HG03045 (cell line): ENCODE results near the gene EP400.

Source experiments
- ATAC-seq: cut with Tn5 transposase; IDR thresholded peaks from one replicate; pipeline ENCODE4 v1.9.1; 2021; ENCODE audit warnings: mild to moderate bottlenecking, moderate library complexity; ENCODE audit not compliant: unreplicated experiment

EP400 gene

DNA sequence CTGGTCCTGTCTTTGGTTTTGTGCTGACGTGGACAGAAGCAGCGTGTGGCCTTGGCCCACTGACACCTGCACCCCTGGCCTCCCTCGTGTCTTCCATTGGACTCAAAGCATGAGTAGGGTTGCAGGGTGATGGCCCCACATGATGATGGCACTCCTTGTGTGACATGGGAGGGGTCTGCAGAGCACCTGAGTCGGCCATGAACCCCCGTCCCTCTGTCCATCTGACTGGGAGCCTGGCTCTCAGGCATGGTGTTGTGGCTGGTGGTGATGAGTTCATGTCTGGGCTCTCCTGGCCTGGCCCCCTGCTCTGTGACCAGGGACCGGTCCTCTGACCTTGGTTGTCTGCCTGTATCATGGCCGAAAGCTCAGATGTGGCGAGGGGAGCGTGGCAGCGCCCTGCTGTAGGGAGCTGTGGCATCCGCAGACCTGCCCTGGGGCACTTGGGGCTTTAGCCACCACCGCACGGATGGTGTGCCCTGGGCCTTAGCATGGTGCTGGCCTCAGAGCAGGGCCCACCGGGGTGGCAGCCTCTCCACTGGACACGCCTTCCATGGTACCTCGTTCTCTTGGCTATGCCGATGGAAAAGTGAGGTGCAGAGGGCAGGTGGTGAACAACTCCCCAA, 38.6 kb upstream of the EP400 start:
- no peak for ATAC-seq

DNA sequence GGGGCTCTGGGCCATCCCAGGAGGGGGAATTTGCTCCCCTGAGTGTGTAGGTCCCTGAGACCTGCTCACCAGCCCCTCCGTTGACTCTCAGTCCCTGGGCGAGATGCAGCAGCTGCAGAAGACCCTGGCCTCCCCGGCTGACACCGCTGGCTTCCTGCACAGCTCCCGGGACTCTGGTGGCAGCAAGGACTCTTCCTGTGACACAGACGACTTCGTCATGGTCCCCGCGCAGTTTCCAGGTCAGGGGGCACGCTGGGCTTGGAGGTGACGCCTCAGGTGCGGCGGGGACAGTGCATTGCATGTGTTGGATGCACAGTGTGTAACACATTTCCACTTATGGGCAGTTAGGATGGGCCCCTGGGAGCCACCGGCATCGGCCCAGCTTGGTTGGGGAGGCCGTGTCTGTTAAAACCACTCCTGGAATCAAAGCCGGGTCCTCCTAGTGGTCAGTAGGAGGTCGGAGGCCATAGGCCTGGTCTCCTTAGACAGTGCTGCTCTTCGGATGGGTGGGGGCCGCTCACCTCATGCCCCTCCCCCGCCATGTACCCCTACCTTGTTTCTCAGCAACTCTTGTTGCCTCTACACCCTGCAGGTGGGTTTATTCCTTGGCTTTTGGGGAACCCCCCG, 37.8 kb upstream of the EP400 start:
- no peak for ATAC-seq

DNA sequence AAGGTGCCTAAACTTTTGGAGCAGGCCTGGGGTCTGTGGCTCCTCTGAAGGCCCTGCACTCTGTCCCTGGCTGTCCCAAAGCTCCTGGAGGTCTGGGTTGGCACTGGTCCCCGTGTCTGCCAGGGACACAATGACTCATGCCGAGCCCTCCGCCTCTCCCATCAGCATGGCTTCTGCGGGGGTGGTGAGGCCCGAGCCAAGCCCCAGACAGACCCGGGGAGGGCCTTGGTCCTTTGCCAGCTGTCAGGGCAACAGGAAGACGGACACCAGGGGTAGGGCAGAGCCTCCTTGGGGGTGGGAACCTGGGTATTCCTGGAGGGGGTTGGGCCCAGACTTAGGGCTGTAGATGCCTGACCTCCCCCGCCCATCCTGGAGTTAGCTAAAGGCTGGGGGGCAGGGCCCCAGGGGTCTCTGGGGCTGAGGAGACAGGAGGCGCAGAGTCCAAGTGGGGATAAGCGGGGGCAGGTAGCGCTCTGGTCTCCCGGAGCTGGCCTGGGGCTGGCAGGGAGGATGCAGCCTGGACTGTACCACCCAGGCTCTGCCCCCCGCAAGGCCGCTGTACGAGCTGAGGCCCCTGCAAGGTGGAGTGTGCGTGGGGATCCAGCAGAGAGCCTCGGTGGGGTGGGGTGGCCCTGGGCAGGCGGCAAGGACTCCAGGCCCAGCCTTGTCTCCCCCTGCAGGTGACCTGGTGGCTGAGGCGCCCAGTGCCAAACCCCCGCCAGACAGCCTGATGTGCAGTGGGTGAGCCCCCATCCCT, 37.0 kb upstream of the EP400 start:
- ATAC-seq: no peak

DNA sequence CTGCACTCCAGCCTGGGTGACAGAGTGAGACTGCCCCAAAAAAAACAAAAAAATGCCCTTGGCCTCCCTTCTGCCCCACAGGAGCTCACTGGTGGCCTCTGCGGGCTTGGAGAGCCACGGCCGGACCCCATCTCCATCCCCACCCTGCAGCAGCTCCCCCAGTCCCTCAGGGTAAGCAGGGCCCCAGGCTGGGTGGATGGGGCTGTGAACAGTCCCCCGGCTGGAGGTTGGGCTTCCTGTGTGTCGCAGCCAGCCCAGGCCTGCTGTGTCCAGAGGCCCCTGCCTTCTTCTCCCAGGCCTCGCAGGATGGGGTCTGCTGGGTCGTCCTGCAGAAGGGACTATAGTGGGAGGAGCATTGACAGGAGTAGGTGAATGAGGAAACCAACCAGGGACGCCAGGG, 36.1 kb upstream of the EP400 start:
- ATAC-seq: no peak

DNA sequence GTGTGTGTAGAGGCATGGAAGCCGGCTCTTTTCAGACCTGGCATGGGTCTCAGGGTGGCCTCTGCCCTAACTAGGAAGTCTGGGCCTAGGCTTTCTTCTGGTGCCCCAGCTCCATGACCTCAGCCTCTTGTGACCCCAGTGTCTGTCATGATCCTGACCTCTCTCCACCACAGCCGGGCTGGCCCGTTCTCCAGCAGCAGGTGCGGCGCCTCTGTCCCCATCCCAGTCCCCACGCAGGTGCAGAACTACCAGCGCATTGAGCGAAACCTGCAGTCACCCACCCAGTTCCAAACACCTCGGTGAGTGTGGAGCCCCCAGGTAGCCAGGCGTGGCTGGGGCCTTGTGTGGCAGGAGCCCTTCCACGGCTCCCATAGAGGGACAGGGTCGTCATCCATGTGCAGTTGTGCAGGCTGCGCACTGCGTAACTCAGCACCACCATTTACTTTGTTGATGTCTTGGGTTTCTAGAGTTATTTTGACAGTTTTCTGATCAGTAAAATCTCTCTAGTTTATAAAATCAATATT, 35.5 kb upstream of the EP400 start:
- no peak for ATAC-seq

DNA sequence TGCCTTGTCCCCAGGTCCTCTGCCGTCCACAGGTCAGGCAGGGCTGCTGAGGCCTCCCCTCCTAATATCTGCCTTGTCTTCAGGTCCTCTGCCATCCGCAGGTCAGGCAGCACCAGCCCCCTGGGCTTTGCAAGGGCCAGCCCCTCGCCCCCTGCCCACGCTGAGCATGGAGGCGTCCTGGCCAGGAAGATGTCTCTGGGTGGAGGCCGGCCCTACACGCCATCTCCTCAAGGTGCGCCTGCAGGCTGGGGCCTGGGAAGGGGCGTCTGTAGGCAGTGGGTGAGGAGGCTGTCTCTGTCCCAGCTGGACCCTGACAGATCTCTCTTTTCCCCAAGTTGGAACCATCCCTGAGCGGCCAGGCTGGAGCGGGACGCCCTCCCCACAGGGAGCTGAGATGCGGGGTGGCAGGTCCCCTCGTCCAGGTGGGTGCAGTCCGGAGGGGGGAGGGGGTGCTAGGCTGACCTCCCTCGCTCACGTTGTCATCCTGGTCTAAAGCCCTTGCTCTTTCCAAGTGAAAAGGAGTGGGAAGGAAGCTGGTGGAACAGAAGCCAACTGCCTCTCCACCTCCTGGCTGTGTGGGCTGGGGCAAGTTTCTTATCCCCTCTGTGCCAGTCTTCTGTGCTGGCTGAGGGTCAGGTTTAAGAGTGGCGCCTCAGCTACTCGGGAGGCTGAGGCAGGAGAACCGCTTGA, 34.6 kb upstream of the EP400 start:
- no peak for ATAC-seq

DNA sequence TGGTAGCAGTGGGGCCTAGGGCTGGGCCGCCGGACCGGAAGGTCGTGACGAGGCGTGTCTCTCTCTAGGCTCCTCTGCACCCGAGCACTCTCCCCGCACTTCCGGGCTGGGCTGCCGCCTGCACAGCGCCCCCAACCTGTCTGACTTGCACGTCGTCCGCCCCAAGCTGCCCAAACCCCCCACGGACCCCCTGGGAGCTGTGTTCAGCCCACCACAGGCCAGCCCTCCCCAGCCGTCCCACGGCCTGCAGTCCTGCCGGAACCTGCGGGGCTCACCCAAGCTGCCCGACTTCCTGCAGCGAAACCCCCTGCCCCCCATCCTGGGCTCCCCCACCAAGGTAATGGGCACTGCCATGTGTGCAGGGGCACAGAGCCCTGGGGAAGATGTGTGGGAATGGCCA, 33.9 kb upstream of the EP400 start:
- ATAC-seq: no peak

DNA sequence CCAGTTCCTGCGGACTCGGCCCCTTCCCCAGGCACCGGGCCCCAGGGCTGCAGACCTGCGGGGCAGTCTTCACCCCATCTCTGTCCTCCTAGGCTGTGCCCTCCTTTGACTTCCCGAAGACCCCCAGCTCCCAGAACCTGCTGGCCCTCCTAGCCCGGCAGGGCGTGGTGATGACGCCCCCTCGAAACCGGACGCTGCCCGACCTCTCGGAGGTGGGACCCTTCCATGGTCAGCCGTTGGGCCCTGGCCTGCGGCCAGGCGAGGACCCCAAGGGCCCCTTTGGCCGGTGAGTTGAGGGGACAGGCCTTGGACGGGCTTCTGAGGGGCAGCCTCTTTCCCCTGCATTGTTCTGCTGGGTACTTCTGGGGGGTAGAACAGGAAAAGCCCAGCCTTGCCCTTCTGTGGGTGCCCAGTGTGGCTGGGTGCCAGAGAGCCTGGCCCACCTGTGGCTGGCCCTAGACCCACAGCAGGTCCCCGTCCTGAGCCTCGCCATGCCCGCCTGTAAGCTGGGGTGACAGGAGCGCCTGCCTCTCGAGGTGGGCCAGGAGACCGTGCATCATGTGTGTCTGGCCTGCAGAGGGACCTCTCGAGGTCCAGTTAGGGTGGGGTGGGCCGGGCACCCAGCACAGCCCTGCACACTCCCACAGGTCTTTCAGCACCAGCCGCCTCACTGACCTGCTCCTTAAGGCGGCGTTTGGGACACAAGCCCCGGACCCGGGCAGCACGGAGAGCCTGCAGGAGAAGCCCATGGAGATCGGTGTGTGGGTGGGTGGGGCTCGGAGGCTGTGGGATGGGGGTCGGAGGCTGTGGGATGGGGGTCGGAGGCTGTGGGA, 33.2 kb upstream of the EP400 start:
- ATAC-seq: no peak

DNA sequence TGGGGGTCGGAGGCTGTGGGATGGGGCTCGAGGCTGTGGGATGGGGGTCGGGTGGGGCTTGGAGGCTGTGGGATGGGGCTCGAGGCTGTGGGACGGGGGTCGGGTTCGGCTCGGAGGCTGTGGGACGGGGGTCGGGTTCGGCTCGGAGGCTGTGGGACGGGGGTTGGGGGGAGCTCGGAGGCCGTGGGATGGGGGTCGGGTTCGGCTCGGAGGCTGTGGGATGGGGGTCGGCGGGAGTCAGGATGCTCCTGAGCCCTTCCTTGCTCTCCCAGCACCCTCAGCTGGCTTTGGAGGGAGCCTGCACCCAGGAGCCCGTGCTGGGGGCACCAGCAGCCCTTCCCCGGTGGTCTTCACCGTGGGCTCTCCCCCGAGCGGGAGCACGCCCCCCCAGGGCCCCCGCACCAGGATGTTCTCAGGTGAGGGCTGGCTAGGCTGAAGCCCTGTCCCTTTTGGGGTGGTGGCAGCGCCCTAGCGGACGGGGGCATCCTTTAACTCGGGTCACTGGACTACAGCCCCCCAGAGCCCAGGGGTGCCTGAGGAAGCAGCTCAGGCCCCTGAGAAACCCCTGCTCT, 32.5 kb upstream of the EP400 start:
- no peak for ATAC-seq

DNA sequence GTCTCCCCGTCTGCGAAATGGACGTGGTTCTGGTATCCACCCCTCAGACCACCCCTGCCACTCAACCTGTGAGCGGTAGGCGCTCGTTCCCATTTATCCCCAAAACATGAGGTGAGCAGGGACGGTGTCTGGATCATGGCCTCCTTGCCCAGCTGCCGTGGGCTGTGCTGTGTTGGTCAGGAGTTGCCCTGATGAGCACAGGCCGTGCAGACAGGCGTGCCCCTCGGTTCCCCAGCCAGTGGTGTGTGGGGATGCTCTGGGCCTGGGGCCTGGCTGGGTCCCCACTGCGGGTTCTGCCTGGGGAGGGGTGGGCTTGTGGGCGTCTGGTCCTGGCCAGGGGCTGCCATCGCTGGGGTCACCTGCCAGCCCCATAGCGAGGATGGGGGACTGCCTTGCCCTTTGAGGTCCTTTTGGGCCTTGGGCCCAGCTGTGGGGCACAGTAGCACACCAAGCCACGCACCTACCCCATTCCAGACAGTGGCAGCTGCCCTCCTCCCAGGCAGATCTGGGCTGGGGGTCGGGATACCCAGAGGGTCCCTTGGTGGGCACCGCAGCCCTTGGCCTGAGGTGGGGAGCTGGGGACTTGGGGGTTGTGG, 31.9 kb upstream of the EP400 start:
- ATAC-seq: no peak

DNA sequence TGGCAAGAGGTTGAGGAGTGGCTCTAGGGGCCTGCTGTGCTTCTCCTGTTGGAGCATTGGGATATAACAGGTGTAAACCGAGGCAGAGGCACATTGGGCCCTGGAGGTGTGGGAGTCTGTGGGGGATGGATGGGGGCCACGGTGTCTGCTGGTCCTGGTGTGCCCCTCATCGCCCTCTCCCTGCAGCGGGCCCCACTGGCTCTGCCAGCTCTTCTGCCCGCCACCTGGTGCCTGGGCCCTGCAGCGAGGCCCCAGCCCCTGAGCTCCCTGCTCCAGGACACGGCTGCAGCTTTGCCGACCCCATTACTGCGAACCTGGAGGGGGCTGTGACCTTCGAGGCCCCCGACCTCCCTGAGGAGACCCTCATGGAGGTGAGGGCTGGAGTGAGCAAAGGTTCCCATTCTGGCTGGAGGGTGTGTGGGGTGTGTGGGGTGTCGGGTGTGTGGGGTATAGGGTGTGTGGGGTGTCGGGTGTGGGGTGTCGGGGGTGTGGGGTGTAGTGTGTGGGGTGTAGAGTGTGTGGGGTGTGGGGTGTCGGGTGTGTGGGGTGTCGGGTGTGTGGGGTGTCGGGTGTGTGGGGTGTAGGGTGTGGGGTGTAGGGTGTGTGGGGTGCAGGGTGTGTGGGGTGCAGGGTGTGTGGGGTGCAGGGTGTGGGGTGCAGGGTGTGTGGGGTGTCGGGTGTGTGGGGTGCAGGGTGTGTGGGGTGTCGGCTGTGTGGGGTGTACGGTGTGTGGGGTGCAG, 31.3 kb upstream of the EP400 start:
- ATAC-seq: no peak

DNA sequence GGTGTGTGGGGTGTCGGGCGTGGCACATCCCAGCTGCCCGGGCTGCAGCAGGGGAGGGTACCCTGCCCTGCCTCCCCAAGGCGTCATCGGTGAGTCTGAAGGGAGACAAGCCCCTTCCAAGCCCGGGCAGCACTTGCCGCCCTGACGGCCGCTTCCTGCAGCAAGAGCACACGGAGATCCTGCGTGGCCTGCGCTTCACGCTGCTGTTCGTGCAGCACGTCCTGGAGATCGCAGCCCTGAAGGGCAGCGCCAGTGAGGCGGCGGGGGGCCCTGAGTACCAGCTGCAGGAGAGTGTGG, 30.7 kb upstream of the EP400 start:
- no peak for ATAC-seq

DNA sequence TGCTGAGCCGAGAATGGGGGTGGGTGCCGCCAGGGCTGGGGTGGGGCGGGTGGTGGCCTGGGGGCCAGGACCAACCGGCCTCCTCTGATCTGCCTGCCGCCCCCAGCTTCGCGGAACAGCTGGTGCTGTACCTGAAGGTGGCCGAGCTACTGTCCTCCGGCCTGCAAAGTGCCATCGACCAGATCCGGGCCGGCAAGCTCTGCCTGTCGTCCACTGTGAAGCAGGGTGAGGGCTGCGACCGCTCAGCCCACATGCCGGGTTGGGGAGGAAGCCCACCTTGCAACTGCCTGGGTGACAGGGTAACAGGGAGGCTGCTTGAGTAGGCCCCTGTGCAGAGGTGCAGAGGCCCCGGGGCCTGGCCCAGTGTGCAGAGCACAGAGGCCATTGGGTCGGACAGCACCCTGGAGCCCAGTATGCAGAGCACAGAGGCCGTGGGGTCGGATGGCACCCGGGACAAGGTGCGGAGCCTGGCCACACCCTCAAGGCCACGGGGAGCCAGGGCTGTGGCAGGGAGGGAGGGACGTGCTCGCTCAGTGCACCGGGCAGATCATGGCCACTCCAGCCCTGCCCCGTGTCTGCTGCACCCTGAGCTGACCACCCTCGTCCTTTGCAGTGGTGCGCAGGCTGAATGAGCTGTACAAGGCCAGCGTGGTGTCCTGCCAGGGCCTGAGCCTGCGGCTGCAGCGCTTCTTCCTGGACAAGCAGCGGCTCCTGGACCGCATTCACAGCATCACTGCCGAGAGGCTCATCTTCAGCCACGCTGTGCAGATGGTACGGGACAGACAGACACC, 30.2 kb upstream of the EP400 start:
- ATAC-seq: no peak

DNA sequence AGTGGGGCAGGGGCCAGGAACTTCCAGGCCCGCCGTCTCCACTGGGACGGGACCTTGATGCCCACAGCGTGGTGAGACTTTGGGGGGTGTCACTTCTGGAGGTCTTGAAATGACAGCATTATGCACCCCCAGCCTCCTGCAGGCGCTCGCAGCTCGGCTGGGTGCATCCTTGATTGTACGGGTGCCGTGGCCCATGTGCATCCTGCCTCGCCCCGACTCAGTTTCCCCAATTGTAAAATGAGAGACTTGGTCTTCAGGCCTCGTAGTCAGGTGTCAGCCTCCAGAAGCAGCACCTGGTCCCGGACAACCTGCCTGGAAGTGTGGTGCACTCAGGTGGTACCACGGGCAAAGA, 29.6 kb upstream of the EP400 start:
- ATAC-seq: no peak

DNA sequence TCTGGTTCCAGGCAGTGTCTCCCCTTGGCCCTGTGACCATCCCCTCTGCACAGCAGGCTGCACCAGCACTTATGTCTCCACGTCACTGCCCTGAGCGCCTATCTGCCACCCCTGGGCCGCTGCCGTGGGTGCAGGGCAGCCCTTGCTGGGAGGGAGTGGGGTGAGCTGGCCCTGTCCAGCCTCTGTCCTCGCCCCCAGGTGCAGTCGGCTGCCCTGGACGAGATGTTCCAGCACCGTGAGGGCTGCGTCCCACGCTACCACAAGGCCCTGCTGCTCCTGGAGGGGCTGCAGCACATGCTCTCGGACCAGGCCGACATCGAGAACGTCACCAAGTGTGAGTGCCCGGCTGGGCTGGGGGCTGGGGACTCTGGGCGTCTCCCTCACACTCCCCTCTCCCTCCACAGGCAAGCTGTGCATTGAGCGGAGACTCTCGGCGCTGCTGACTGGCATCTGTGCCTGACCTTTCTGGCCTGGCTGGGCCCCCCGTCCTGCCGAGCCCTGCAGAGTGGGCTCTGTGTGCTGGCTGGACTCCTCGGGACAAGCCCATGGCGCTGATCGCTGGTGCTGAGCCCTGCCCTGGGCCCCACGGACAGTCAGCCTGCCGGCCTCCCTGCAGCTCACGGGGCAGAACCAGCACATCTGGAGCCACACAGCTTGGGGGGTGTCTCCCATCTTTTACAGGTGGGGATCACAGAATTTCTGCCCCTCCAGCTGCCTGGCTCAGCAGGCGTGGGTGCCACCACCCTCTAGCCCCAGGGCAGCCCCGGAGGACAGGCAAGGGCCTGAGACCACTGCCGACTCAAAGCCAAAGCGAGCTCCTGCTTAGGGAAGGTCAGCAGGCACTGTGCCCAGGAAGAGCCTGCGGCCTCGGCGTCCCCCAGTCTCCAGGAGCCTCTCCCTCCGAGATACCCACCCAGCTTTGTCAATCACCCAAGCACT, 28.6 kb upstream of the EP400 start:
- no peak for ATAC-seq

DNA sequence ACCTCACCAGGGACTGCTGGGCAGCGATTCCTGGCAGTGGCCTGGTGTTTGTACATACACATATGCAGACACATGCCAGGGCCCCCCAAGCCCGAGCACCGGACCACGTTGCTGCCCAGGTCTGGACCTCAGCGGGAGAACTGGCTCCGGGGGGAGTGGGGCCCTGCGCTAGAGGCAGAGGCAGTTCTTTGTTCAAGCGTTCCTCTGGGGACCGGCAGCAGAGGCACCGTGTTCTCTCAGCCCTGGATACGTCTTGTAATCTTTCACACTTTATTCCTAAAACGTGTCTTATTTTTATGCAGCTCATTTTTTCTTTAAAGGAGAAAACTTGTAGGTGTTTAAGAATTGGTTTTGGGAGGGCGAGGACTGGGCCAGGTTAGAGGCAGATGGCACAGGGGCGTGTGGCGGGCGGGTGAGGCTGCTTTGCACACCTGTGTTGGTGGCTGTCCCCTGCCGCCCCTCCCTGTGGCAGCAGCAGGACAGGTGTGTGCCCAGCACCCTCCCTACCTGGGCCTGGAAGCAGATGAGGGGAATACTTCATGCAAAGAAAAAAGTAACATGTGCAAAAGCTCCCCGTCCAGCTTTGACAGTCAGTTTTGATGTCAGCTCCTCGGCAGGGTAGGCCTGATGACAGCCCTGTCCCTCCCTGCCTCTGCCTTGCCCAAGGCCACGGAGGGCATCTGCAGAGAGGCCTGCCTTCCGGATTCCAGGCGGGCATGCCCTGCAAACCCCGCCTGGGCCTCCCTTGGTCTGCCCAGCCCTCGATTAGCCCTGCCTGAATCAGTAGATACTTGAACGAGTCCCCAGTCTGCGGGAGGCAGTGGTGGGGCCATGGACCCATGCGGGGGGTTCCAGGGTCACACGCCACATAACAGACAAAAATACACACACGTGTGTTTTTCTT, 27.6 kb upstream of the EP400 start:
- ATAC-seq: no peak

DNA sequence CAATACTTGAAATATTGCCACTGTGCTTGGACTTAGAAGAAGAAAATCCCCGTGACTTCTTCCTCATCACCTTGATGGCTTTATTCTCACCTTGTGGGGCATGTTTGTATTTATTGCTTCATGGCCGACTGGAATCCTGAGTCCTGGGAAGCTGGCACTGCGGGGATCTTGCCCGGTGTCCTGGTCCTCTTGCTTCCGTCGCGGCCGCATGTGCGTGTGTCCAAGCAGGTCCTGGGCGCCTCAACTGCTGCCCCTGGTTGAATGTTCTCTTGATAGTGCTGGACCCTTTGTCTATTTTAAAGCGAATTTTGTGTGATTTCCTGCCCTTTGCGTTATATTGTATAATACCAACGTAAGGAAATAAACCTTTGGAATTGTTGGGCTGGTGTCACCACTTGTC, 27.0 kb upstream of the EP400 start:
- ATAC-seq: no peak
